PFSK-1 (cell line): Measurements from ENCODE around the gene PSMB2.

Experiments
- FOXP2 ChIP-seq: optimal IDR thresholded peaks from 2 replicates; pipeline ENCODE3; 2011; ENCODE audit warnings: borderline replicate concordance, control low read depth, inconsistent platforms; ENCODE audit not compliant: insufficient read depth; ENCODE audit errors: extremely low read length, extremely low read depth
- POLR2AphosphoS5 ChIP-seq: IDR thresholded peaks from 2 replicates; pipeline ENCODE4 v1.6.1; 2012; ENCODE audit warnings: low read depth, mild to moderate bottlenecking, control low read depth, low read length, moderate library complexity
- SIN3A ChIP-seq: IDR thresholded peaks from 2 replicates; pipeline ENCODE4 v1.6.1; 2012; ENCODE audit warnings: mild to moderate bottlenecking, low read length, moderate library complexity, borderline replicate concordance; ENCODE audit not compliant: insufficient read depth
- TAF1 ChIP-seq: IDR thresholded peaks from 2 replicates; pipeline ENCODE4 v1.6.1; 2012; ENCODE audit warnings: low read length, control low read depth, borderline replicate concordance; ENCODE audit not compliant: insufficient read depth
- TF ChIP-seq, protein P1 (sequence below), 2 experiments: IDR thresholded peaks; 2 replicates each; pipeline versions ENCODE4 v1.6.1 to v1.8.0; 2011 to 2012; ENCODE audit warnings: low read depth in 2 of 2, low read length in 2 of 2, control low read depth in 1 of 2, inconsistent platforms in 1 of 2, mild to moderate bottlenecking in 1 of 2, moderate library complexity in 1 of 2; ENCODE audit not compliant: insufficient read depth in 1 of 2

GRCh38 chr1:35672116-35672515, 30.8 kb upstream of the PSMB2 start:
- no peak for TF ChIP-seq TAF1
- TF ChIP-seq, protein P1, sequence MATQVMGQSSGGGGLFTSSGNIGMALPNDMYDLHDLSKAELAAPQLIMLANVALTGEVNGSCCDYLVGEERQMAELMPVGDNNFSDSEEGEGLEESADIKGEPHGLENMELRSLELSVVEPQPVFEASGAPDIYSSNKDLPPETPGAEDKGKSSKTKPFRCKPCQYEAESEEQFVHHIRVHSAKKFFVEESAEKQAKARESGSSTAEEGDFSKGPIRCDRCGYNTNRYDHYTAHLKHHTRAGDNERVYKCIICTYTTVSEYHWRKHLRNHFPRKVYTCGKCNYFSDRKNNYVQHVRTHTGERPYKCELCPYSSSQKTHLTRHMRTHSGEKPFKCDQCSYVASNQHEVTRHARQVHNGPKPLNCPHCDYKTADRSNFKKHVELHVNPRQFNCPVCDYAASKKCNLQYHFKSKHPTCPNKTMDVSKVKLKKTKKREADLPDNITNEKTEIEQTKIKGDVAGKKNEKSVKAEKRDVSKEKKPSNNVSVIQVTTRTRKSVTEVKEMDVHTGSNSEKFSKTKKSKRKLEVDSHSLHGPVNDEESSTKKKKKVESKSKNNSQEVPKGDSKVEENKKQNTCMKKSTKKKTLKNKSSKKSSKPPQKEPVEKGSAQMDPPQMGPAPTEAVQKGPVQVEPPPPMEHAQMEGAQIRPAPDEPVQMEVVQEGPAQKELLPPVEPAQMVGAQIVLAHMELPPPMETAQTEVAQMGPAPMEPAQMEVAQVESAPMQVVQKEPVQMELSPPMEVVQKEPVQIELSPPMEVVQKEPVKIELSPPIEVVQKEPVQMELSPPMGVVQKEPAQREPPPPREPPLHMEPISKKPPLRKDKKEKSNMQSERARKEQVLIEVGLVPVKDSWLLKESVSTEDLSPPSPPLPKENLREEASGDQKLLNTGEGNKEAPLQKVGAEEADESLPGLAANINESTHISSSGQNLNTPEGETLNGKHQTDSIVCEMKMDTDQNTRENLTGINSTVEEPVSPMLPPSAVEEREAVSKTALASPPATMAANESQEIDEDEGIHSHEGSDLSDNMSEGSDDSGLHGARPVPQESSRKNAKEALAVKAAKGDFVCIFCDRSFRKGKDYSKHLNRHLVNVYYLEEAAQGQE (IDR thresholded peaks at IDR 0.05; ENCODE audit: insufficient read depth in 1 of 2, low read depth in 2 of 2, low read length in 2 of 2): no peak
- no peak for TF ChIP-seq POLR2AphosphoS5
- no peak for TF ChIP-seq FOXP2
- TF ChIP-seq SIN3A: no peak
